AG09309 (cell line): ENCODE results near the gene STRBP.

Experiments
- DNase-seq: peaks from one replicate; pipeline ENCODE4 v3.0.0-alpha.2; 2010; ENCODE audit warnings: low read depth
- H3K4me3 ChIP-seq: 2 replicates; pipeline ENCODE4 v1.5.1; 2011; ENCODE audit warnings: mild to moderate bottlenecking, low read depth, low read length, moderate library complexity; ENCODE audit not compliant: control insufficient read depth
- TF ChIP-seq, protein P1 (sequence below): IDR thresholded peaks from 2 replicates; pipeline ENCODE4 v1.5.1; 2011; ENCODE audit warnings: mild to moderate bottlenecking, low read depth, low read length, inconsistent platforms; ENCODE audit not compliant: insufficient read depth, control insufficient read depth; ENCODE audit errors: missing control alignments

Gene STRBP

DNA sequence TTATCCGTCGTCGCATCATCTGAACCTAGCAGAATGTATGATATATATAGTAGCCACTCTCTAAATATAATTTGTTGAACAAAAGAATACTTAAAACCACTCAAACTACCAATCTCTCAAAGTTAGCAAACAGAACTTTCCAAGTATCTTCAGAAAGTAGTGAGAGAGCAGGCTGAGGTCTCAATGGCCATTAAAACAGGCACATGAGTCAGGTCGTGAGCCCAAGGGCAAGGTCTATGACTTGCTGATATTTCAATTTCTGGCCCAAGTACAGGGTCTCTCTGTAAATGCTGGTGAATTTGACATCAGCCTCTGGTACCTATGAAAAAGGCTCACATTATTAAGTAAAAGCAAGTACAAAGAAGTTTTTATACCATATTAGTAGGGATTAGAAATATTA, 139.8 kb downstream of the STRBP start:
- no peak overlapping the region for H3K4me3 ChIP-seq
- TF ChIP-seq, protein P1, sequence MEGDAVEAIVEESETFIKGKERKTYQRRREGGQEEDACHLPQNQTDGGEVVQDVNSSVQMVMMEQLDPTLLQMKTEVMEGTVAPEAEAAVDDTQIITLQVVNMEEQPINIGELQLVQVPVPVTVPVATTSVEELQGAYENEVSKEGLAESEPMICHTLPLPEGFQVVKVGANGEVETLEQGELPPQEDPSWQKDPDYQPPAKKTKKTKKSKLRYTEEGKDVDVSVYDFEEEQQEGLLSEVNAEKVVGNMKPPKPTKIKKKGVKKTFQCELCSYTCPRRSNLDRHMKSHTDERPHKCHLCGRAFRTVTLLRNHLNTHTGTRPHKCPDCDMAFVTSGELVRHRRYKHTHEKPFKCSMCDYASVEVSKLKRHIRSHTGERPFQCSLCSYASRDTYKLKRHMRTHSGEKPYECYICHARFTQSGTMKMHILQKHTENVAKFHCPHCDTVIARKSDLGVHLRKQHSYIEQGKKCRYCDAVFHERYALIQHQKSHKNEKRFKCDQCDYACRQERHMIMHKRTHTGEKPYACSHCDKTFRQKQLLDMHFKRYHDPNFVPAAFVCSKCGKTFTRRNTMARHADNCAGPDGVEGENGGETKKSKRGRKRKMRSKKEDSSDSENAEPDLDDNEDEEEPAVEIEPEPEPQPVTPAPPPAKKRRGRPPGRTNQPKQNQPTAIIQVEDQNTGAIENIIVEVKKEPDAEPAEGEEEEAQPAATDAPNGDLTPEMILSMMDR, result no peak
- no peak for DNase-seq

DNA sequence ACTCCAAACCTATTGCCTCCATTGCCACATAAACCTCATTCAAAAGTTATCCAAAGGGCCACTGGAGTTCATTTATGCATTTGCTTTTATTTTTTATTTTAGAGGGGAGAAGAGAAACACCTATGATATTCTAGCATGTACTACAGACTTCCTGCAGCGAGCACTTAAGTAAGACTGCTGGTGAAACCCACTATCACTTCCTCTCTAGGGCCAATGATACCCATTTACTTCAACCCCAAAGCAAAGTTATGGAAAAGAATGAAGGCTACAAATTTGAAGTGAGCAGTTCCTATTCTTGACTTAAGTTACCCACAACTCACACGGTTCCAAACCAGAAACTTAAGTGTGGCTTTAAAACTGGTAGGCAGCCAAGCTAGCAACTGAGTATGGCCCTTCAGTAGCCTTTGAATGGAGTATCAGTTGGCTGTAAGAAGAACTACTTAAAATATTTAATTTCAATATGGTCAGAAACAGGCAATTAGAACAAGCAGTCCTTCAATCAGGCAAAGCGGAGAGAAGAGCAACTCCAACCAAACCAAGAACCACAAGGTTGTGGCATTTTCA, 140.8 kb downstream of the STRBP start:
- DNase-seq, result no peak

GRCh38 chr9:123121457-123121856, 146.9 kb downstream of the STRBP start:
- TF ChIP-seq, protein P1, result no peak
- no peak for DNase-seq

More for the DNA sequence above, 140.8 kb downstream of the STRBP start:
- TF ChIP-seq, protein P1, result no peak
- H3K4me3 ChIP-seq, result no peak overlapping the region

GRCh38 chr9:123120953-123121352, 147.4 kb downstream of the STRBP start:
- TF ChIP-seq, protein P1, result no peak
- H3K4me3 ChIP-seq, result no peak overlapping the region
- no peak for DNase-seq

More at GRCh38 chr9:123121457-123121856, 146.9 kb downstream of the STRBP start:
- no peak overlapping the region for H3K4me3 ChIP-seq

DNA sequence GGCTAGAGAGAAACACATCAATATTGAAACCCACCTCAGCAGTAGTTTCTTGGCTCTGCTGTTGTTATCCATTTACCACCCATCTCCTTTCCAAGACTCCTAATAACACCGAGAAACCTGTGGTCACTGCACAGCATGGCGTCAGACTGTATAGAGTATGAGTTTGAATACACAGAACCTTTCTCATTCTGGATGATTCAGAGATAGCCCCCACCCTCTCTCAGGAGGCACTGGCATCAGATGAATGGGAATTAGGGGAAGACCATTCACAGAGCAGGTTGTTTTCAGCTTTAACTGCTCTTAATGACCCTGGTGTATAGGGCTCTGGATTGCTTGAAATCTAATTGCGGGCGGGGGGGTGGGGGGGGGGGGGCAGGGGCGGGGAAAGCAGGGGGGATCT, 148.3 kb downstream of the STRBP start:
- TF ChIP-seq, protein P1, result no peak
- DNase-seq, result no peak
- H3K4me3 ChIP-seq, result no peak overlapping the region

DNA sequence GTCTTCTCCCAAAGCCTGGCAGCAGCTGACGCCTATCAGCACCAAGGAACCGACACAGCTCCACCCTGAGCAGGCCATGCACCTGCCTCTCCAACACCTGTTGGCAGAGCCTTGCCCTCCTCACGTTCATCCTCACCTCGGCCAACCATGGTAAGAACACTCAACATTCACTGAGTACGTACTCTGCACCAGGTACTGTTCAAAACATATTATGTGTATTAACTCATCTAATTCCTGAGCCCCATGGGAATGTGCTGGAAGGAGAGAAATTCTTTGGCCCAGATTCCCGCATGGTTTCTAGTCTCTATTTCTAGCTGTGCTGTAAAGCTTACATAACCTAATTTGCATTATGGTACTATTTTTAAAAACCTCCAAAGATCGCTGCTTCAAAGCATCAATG, 148.8 kb downstream of the STRBP start:
- TF ChIP-seq, protein P1, result no peak
- H3K4me3 ChIP-seq, result no peak overlapping the region
- no peak for DNase-seq
